ENCODE data around the gene DCP2. TPM values are rescaled to one million over a fixed set of nuclear protein-coding genes. Genes with fewer than 3 reads are reported as not detected.
"Not testable (repeated sequence)": the region's sequence is repeated elsewhere in the genome, so short reads cannot be mapped to it uniquely, and the experiment has no call there.

The DCP2 gene
- total RNA-seq: 55.7 and 67.2 TPM in 2 replicates

DNA sequence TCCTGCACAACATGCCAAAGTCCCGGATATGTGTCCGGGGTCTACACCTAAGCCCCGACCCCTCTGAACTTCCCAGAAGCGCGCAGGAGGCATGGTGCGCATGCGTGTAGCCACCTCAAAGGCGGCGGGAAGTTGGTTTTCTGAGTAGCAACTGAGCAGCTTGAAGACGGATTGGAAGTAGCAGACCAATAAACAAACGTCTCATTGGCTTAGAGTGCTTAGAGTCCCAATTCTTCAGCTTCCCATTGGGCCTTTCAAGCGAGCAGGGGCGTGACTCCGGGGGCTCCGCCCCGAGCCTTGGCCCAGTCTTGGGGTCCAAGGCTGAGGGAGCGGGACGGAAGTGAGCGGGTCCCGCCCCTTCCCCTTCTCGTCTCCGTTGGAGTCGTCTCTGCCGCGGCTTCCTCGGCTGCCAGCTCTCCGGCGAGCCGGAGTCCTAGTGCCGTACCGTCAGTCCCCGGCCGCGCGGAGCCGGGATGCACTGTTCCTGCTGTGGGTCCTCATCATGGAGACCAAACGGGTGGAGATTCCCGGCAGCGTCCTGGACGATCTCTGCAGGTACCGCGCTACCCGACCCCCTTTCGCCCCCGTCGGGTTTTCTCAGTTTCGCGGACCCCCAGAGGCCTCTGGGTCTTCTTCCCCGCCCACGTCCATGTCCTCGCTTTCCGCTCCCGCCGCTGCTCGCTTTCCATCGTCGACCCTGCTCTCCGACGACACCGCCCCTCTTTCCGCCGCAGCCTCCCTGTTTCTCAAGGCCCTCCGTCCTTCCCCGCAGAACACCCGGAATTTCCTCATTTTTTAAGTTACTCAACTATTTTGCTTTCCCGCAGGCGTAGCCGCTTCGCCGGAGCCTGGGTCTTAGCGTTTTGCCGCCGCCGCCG lies at the start of gene DCP2:
Gene DCP2, plus strand, starts transcription at position 367 of the 878 bp plus-strand sequence. Its CDS starts 136 bp downstream, at position 503.
- peak; percentile 99 for DNase-seq

DNA sequence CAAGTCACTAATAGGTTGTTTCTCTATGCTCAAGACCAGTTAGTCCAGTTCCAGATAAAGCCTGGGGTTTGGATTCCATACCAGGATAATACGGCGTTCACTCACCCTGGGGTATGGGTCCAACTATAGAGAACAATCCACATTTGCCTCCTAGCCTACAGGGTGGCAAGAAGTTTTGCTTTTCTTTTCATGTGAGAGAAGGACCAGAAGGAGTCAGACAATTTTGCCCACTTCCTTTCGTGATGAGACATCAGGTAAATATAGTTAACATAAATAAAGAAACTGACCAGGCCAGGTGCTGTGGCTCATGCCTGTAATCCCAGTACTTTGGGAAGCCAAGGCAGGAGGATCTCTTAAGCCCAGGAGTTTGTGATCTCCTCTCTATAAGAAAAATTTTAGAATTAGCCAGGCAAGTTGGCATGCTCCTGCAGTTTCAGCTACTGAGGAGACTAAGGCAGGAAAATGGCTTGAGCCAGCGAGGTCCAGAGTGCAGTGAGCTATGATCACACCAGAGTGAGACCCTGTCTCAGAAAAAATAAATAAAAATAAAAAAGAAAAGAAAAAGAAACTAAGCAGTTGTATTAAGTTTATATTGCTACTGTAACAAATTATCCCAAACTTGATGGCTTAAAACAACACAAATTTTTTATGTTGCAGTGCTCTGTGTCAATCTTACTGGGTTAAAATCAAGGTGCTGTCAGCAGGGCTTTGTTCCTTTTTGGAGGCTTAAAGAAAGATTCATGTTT lies 47.1 kb upstream of the DCP2 start:
- no peak for DNase-seq

DNA sequence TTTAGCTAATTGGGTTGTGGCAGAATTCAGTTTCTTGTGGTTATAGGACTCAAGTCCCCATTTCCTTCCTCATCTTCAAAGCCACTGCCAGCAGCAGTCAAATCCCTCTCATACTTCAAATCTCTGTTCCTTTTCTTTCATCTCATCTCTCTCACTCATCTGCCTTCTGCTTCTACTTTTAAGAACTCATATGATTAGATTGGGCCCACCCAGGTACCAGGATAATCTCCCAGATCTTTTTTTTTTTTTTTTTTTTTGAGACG lies 46.6 kb upstream of the DCP2 start:
- DNase-seq: no peak

DNA sequence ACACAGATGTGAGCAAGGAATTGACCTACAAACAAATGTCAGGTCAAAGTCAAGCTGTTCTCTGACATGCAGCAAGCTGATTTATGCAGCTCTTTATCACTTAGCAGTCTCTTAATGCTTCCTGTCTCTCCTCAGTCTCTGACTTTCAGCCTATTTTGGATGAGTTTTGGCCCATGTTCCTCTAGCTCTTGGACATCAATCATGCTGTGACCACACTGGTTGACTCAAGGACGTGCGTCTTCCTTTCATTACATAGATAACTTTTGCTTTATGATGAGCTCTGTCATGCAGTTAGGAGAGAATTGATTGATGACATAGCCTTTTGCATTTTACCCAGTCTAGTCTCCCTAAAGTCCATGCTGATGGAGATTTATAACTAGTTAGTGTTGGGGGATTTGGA lies 45.1 kb upstream of the DCP2 start:
- no peak for DNase-seq

DNA sequence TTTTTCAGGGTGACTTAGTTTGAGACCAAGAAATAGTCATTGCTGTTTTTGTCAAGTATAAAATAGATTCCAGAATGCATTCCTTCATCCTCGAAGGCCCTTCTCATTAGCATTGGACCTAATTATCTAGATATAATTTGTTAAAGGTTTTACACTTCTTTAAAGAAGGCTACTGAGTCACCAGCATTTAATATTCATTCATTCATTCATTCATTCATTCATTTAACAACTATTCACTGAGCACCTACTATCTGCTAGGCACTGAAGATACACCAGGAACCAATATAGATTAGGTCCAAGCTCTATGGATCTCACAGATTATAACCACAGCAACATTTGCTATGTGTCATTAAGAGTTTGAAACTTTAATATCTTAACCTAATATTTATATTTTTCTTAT lies 43.5 kb upstream of the DCP2 start:
- no peak for DNase-seq

DNA sequence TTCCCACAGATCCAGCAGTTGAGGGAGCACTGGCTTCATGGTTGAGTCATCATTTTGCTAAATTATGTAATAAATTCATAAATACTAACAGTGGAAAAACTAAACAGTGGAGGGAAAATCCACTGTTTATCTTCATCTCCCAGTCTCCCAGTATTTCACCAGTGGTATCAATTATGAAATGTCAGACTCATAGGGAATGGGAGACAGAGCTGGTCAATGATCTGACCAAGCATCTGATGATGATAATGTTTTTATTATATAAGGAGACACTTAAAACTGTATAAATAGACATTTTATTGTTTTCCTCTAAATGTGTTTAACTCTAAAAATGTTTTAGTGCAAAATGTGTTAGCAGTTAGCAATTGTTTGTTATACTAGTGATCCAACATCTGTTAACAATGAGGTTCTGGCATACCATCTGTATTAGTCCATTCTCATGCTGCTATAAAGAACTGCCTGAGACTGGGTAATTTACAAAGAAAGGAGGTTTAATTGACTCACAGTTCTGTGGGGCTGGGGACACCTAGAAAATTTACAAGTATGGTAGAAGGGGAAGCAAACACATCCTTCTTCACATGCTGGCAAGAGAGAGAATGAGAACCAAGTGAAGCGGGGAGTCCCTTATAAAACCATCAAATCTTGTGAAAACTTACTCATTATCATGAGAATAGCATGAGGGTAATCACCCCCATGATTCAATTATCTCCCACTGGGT lies 42.8 kb upstream of the DCP2 start:
- DNase-seq: no peak

DNA sequence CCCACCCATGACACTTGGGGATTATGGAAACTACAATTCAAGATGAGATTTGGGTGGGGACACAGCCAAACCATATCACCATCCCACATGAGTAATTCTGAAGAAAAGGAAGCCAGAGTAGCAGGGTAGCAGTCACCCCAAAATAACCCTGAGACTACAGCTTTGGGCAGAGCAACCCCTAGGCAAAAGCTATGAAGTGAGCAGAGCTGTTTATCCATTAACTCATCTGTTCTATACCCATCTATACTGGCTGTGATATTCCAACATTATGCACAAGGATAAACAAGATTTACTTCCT lies 42.3 kb upstream of the DCP2 start:
- DNase-seq: no peak

DNA sequence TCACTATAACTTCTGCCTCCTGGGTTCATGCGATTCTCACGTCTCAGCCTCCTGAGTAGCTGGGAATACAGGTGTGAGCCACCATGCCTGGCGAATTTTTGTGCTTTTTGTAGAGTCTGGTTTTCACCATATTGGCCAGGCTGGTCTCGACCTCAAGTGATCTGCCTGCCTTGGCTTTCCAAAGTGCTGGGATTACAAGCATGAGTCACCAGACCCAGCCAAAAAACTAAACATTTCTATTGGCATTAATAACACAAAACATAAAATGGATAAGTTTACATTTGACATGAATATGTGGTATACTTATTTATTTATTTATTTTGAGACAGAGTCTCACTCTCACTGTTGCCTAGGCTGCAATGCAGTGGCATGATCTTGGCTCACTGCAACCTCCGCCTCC lies 40.9 kb upstream of the DCP2 start:
- DNase-seq: no peak

DNA sequence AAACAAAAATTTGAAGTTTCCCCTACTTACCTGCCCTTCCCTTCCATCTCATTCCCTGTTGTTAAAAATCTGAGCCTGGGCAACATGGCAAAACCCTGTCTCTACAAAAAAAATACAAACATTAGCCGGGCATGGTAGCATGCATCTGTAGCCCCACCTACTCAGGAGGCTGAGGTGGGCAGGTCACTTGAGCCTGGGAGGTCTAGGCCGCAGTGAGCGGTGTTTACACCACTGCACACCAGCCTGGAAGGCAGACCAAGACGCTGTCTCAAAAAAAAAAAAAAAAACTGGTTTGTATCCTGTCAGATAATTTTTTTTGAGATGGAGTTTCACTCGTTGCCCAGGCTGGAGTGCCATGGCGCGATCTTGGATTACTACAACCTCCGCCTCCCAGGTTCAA lies 38.3 kb upstream of the DCP2 start:
- DNase-seq: no peak

DNA sequence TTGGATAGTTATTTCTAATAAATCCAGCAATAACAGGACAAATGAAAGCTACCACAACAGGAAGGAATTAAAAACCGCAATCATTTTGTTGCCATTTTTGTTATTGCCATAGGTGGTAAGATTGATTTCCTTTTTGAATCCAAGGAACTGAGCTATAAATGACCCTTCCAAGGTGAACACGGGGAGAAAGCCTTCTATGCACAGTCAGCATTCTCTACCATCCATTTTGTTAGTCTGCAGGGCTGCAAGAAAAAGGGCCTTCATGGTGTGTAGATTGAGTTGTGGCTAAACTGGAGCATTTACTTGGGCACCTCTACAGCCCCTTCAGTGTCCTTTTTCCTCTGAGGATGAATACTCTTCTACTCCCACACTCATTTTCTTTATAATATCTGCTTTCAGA lies 35.9 kb upstream of the DCP2 start:
- no peak for DNase-seq

DNA sequence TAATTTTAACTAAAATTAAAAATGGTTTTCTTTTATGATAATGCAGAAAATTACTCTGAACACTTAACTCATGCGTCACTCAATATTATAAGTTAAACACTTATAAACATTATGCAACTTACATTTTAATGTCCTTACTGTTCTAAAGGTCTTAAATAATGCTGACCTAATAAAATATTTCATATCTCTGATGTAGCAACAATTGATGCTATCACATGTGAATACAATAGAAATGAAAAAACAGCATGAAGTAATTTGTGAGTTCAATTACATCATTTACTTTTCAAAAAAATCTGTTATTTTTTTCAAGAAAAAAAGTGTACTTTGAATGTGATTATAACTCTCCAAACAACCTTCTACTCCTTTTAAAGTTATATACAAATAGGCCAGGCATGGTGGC lies 28.1 kb upstream of the DCP2 start:
- no peak for DNase-seq

DNA sequence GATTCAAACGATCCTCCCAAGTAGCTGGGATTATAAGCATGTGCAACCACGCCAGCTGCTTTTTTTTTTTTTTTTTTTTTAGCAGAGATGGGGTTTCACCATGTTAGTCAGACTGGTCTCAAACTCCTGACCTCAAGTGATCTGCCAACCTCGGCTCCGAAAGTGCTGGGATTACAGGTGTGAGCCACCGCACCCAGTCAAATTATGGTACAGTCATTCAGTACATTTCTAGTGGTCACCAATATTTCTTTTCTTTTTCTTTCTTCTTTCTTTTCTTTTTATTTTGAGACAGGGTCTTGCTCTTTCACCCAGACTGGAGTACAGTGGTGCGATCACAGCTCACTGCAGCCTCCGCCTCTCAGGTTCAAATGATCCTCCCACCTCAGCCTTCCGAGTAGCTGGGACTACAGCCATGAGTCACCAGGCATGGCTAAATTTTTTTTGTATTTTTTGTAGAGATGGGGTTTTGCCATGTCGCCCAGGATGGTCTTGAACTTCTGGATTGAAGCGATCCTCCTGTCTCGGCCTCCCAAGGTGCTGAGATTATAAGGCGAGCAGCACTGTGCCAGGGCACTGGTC lies 25.4 kb upstream of the DCP2 start:
- no peak for DNase-seq

DNA sequence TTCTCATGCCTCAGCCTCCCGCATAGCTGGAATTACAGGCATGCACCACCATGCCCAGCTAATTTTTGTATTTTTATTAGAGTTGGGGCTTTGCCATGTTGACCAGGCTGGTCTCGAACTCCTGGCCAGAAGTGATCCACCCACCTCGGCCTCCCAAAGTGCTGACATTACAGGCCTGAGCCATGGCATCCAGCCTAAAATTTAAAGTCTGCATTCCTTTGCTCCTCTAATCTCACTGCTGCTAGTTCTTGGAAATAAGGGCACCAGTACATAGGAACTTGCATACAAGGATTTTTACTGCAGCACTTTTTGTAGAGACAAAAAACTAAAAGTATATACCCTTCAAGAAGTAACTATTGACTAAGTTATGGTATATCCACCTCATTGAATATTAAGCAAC lies 20.0 kb upstream of the DCP2 start:
- DNase-seq: no peak

DNA sequence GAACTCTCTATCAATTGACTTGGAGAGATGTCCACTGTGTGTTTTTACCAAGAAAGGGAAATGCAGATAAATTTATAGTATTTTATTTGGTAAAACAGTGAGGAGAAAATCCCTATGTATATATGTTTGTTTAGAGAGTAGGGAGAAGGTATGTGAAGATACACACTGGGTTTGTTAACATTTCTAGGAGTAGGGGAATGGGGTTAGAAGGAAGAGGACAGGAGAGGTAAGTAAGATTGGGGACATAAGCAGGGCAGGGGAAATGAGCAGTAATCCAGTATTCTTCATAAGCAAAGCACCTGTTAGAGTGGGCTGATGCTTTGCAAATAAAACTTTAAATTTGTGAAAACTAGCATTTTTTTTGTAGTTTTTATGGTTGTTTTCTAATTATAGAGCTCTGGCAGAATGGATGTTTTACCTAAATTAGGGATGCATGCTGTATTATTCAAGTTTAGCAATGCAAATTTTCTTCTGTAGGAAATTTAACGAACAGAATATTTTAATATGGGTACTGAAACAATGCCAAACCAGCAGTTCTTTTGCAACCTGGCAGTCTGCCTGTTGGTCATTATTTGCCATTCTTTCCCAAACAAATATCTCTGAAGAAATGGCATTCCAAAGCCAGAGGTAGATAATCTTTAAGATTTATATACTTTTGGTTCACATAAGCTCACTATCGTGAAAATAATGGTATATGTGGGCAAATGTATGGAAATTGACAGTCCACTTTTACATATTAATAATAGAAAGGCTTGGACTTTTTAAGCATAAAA lies 19.4 kb upstream of the DCP2 start:
- DNase-seq: no peak

DNA sequence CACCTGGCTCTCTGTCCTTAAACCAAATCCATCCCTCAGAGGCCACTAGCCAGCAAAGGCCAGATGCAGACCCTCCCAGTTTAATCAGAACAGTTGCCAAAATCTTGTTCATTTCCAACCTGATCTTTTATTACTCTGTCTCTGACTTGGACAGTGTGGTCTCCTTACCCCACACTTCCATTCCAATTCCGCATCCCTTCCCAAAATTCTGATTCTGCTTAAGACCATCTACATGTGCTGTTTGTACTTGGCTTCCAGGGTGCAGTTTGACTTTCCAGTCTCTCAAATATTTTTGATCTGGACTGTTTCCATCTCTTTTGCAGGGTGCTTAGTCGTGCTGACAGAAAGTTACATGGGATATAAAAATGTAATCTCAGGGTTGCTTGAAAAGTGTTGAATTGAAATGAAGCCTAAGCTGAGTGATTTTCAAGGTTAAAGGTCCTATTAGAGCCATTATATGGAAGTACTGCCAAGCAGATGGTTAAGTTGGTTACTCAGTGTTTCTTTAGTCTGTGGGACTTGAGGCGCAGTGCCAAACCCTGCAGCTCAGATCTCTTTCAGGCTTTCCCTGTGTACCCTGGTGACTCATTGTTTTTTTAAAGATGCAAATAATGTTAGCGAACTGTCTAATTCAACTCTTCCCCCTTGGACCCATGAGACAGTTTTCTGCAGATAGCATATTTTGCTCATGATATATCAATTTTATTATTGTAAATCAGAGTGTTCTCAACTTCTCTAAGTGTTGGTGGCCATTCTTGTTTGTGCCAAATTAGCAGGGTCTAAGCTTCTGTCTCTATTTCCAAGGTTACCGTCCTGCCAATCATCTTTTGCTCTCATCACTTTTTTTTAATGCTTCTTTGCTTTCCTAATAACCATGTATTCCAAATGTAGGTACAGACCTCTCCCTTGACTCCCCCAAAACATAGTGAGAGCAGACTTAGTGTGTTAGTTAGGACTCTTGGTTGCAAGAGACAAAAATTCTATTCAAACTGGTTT lies 18.2 kb upstream of the DCP2 start:
- peak; percentile 92 for DNase-seq

DNA sequence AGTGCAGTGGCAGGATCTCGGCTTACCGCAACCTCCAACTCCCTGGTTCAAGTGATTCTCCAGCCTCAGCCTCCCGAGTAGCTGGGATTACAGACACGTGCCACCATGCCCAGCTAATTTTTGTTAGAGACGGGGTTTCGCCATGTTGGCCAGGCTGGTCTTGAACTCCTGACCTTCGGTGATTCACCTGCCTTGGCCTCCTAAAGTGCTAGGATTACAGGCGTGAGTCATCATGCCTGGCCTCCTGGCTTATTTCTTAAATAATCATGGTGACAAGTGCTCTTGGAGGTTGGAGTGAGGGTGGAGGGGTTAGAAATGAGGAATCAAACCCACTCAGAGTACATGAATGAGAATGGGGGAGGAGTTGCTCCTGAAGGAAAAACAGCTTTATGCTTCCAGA lies 16.7 kb upstream of the DCP2 start:
- DNase-seq: peak; percentile 39

DNA sequence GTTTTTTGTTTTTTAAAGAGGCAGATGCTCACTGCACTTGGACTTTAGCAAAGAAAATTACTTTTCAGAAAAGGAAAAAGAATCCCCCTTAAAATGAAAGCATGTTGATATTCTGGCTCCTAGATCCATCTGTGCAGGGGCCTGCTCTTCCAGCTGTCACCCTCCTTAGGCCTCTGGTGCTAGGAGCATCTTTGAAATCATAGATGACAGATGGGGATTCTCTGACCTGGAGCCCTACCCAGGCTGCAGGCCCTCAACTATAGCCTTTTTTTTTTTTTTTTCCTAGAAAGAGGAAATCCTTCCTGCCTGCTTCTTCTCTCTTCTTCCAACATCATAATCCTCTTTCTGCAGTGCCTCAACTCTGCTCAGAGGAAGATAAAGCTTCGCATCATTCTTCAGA lies 16.3 kb upstream of the DCP2 start:
- no peak for DNase-seq

DNA sequence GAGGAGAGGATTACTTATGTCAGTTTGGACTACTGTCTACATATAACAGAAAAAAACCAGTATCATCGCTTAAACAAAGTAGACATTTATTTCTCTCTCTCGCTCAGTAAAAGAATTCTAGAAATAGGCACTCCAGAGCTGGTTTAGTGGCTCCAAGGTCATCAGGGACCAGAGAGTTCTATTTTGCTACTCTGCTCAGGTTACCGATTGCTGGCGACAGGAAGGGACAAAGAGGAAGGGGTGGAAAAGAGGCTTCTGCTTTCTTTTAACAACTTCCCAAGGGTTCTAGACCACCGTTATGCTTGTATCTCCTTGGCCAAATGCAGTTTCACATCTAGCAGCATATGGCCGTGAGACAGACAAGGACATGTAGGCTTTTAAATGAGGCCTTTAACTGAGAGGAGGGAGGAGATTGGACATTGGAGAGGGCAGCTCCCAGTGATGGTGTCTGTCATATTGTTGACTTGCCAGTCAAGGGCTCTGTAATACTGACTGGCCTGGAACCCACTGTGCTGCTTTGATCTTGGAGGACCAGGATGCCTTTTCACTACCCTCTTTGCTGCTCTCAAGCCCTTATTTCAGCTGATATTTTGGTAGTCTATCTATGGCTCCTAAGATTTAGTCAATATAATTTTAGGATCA lies 15.6 kb upstream of the DCP2 start:
- DNase-seq: no peak

DNA sequence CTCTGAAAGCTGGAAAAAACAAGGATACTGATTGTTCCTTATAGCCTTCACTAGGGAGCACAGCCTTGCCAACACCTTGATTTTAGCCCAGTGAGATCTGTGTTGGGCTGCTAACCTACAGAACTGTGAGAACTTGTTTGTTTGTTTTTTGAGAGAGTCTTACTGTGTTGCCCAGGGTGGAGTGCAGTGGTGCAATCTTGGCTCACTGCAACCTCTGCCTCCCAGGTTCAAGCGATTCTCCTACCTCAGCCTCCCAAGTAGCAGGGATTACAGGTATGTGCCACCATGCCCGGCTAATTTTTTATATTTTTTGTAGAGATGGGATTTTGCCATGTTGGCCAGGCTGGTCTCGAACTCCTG lies 13.2 kb upstream of the DCP2 start:
- DNase-seq: not testable (repeated sequence)

DNA sequence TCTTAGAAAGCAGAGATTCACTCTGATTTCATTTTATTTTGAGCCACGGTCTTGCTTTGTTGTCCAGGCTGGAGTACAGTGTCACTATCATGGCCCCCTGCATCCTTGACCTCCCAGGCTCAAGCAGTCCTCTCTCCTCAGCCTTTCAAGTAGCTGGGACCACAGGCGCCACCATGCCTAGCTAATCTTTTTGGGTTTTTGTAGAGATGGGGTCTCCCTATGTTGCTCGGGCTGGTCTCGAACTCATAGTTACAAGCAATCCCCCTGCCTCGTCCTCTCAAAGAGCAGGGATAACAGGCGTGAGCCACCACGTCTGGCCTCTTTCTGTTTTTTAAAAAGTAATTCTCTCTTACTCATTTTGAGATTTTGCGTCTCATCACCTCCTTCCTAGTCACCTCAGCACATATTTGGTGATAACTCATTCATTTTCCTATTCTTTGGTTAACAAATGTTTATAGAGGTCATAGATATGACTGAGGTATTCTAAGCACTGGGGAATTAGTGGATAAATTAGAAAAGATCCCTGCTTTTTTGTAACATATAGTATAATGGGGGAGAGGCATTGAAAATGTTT lies 10.8 kb upstream of the DCP2 start:
- DNase-seq: no peak

All from dermis blood vessel endothelial cell (primary cell).